Epithelial cell of proximal tubule (primary cell): Measurements from ENCODE around the gene XPO1. TPM values are rescaled to one million over a fixed set of nuclear protein-coding genes. Genes with fewer than 3 reads are reported as not detected.
A peak's percentile ranks its signal among the peaks of the same experiment; 100 is the strongest.
"Not testable (repeated sequence)": the region's sequence is repeated elsewhere in the genome, so short reads cannot be mapped to it uniquely, and the experiment has no call there.

Source experiments
- DNase-seq: peaks from one replicate; pipeline ENCODE4 v3.0.0-alpha.2; 2011; ENCODE audit warnings: low read depth
- H3K4me3 ChIP-seq: 2 replicates; pipeline ENCODE4 v1.5.1; 2011; ENCODE audit warnings: low read depth, mild to moderate bottlenecking, low read length
- CTCF ChIP-seq: conservative IDR thresholded peaks from 2 replicates; pipeline ENCODE4 v1.5.1; 2012; ENCODE audit warnings: low read depth, mild to moderate bottlenecking, low read length
- total RNA-seq: library from RNA; depleted of rRNA; stranded (reverse); fragments of >200 nt; gene quantifications from 2 replicates; pipeline ENCODE4 v1.2.3, GENCODE V29; 2015

The XPO1 gene
- total RNA-seq, 1 donor from 2014 or later = 104 TPM

DNA sequence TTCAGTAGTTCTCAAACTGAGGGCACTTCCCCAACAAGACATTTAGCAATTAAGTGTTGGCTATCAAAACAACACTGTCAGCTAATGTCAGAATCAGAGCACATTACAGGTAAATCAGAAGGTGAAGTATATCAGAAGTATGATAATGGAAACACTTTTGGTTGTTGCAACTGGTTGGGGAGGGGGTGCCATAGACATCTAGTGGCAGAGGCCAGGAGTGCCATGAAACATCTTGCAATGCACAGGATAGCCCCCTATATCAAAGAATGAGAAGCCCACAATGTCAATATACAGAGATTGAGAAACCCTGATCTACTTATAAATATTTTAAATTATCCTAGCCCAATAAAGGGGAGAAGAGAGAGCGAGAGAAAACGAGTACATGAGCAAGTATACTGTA is 4.9 kb upstream of the XPO1 start:
- no peak overlapping the region for H3K4me3 ChIP-seq
- DNase-seq = no peak
- no peak for TF ChIP-seq CTCF

DNA sequence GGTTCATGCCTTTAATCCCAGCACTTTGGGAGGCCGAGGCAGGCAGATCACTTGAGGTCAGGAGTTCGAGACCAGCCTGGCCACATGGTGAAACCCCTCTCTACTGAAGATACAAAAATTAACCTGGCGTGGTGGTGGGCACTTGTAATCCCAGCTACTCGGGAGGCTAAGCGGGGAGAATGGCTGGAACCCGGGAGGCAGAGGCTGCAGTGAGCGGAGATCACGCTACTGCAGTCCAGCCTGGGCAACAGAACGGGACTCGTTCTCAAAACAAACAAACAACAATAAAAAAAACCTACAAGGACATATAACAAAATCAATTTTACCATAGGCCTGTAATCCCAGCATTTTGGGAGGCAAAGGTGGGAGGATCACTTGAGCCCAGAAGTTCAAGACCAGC is 2.0 kb upstream of the XPO1 start:
- not testable (repeated sequence) for DNase-seq

DNA sequence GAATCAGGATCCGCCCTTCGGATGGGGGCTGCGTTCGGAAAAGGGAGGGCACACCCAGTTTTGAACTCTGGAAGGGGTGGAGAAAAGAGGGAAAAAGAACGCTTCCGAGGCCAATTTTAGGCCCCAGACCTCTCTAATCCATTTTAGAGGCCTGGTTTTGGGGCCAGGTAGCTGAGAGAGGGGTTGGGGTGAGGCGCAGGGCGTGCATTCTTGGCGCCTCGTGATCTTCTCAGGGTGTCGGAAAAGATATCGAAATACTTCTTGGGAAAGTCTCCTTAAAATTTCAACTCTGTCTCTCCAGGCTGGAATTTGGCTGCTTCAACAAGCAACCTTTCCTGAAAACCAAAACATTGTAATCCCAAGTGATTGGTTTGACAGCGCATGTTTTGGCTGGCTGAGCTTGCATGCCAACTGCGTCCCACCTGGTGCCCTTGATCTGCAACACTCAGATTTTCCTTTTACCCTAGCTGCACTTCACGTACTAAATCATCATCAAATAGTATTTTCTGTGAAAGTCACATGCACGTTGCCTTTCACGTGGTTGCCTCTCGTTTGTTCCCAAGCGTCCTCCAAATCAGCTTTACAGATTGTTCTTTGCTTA is 864 bp upstream of the XPO1 start:
- DNase-seq = no peak
- TF ChIP-seq CTCF = no peak

More for the DNA sequence above, 2.0 kb upstream of the XPO1 start:
- not testable (repeated sequence) for H3K4me3 ChIP-seq

DNA sequence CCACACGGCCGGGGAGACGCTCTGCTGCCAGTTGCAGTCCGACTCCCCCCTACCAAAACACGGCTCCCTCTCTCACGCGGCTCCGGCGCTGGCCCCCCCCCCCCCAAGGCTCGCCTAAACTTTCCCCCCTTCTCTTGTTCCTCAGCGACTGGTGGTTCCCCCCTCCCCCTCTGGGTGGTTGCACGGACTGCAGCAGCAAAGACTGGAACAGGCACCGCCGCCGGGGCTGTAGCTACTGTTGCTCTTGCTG is 281 bp downstream of the XPO1 start:
- peak overlapping the region; percentile 83 for H3K4me3 ChIP-seq
- no peak for DNase-seq
- TF ChIP-seq CTCF = no peak

More for the DNA sequence above, 864 bp upstream of the XPO1 start:
- H3K4me3 ChIP-seq = peak overlapping the region; percentile 83

DNA sequence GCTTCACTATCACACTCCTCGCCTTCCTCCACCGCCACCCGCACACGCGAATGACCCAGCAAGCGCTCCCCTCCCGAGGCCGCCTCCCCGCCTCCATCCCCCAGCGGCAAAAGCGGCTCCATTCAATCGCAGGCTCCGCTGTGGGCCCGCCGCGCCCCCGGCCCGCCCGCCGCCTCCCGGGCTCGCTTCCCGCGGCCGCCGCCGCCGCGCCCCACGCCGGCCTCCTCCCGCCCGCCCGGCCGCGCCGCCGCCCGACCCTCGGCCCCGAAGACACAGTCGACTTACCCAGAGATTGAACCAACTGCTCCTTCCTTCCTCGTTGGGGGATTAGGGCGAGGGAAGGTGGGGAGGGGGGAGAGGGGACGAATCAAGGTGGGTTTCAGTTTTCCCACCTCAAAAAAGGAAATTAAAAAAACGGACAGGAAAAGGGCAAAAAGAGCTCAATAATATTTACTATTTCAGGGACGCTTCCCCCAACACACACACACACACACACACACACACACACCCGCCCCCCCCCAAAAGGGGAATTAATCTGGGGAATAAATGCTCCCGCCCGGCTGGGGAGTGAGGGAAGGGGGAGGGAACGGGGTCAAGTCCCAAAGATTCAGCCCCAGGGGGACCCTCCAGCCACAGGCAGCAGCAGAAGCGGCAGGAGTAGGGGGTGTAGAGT is 743 bp downstream of the XPO1 start:
- no peak for TF ChIP-seq CTCF
- DNase-seq = no peak
- peak overlapping the region; percentile 83 for H3K4me3 ChIP-seq

DNA sequence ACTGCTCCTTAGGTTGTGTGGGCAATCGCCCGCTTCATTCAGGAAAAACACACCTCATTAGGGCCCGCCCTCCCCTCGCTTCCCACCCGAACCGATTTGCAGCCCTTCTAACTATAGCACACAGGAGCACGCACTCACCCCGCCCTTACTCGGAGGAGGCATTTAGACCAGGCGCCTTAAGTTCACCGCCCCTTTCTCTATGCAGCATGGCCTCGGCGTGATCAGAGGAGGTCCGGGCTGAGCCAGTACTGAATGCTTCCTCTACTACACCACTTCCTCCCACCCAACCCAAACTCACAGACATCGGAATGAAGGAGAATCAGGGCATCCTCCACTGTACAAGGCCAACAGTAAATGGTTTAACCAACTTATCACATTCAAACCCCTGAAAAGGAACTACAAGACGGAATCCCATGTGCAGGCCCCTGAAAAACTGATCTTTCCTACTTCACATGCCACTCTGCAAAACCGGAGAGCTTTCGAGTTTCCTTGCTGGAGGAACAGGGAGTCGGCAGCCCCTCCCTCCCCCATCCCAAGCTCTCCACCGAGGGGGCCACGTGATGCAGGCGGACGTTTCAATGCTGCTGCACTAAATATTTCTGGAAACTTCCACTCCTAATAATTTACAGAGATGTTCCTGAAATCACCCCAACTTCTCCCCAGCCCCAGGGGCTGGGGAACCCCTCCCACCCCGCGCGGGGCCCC is 1.4 kb downstream of the XPO1 start:
- TF ChIP-seq CTCF = no peak

DNA sequence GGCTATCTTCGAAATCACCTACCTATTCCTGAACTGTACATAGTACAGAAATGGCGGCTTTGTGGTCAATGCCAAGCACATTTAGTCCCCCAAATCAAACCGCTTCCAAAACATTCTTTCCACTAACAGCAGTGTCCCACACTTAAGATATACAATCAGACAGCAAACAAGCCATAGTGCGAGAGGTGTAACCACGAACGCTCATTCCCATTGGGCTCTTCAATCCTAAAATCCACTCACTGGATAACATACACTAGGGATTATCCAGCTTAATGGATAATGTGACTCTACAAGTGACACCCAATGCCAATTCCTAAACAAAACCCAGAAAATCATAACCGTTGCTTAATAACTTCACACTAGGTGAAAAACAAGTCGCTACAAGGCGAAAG is 2.0 kb downstream of the XPO1 start:
- DNase-seq = no peak
- TF ChIP-seq CTCF = no peak
- peak overlapping the region; percentile 83 for H3K4me3 ChIP-seq

More for the DNA sequence above, 1.4 kb downstream of the XPO1 start:
- peak overlapping the region; percentile 83 for H3K4me3 ChIP-seq
- peak; percentile 42 for DNase-seq
